Right atrium auricular region (tissue), 2 donors: ENCODE data around the gene ID2. TPM values are rescaled to one million over a fixed set of nuclear protein-coding genes. Genes with fewer than 3 reads are reported as not detected.

Source experiments
- DNase-seq: peaks from one replicate; pipeline ENCODE4 v3.0.0-alpha.2; 2019; ENCODE audit warnings: low spot score
- H3K27ac ChIP-seq, 2 donors: fragments of 200-600 bp; sonication (generic); 1 replicate in 1 of 2; 2 replicates in 1 of 2; pipeline ENCODE4 v1.5.1; 2016 to 2019
- H3K27me3 ChIP-seq, 2 donors: fragments of 200-600 bp; sonication (generic); one replicate each; pipeline versions ENCODE4 v1.5.1 to v1.6.0; 2017 to 2019
- H3K36me3 ChIP-seq: fragments of 200-600 bp; sonication (generic); one replicate; pipeline ENCODE4 v1.5.1; 2016
- H3K4me1 ChIP-seq, 2 donors: fragments of 200-600 bp; sonication (generic); one replicate each; pipeline versions ENCODE4 v1.5.1 to v1.6.0; 2017 to 2019
- H3K4me3 ChIP-seq, 2 donors: fragments of 200-600 bp; sonication (generic); 1 replicate in 1 of 2; 2 replicates in 1 of 2; pipeline ENCODE4 v1.5.1; 2017 to 2019; ENCODE audit warnings: mild to moderate bottlenecking in 1 of 2, moderate library complexity in 1 of 2
- H3K9me3 ChIP-seq, 2 donors: fragments of 200-600 bp; sonication (generic); one replicate each; pipeline ENCODE4 v1.5.1; 2019
- CTCF ChIP-seq, 2 donors: fragments of 200-600 bp; sonication (generic); IDR thresholded peaks; one replicate each; pipeline ENCODE4 v1.5.1; 2019; ENCODE audit warnings: antibody characterized with exemption in 2 of 2
- total RNA-seq, 2 donors: library from RNA; depleted of rRNA; stranded (reverse); fragments of >200 nt; gene quantifications; one replicate each; pipeline ENCODE4 v1.1.0, GENCODE V29; 2016

ID2 gene
- total RNA-seq, 2 donors from 2014 or later: 213 to 421 TPM

GRCh38 chr2:8650256-8650655, 31.6 kb upstream of the ID2 start:
- Histone ChIP-seq H3K27me3 (no peaks in the 10 kb centered on the region), H3K9me3 (no peaks in the 10 kb centered on the region), H3K36me3 (no peaks in the 10 kb centered on the region), H3K4me1 (no peaks in the 10 kb centered on the region), H3K27ac (no peak overlapping the region), H3K4me3 (no peak overlapping the region)
- no peak for DNase-seq
- no peak for TF ChIP-seq CTCF (IDR thresholded peaks at IDR 0.05)

- Histone ChIP-seq H3K9me3 (no peaks in the 10 kb centered on the region), H3K4me1 (no peaks in the 10 kb centered on the region), H3K27ac (no peak overlapping the region), H3K36me3 (no peaks in the 10 kb centered on the region), H3K27me3 (no peaks in the 10 kb centered on the region), H3K4me3 (no peak overlapping the region)
- no peak for TF ChIP-seq CTCF (IDR thresholded peaks at IDR 0.05)
- DNase-seq: no peak
These were observed 29.0 kb upstream of the ID2 start for GRCh38 chr2:8652774-8653426.

GRCh38 chr2:8653485-8653884, 28.4 kb upstream of the ID2 start:
- Histone ChIP-seq H3K9me3 (no peaks in the 10 kb centered on the region), H3K36me3 (no peaks in the 10 kb centered on the region), H3K4me1 (no peaks in the 10 kb centered on the region), H3K4me3 (no peak overlapping the region), H3K27me3 (no peaks in the 10 kb centered on the region), H3K27ac (no peak overlapping the region)
- no peak for TF ChIP-seq CTCF (IDR thresholded peaks at IDR 0.05)
- DNase-seq: no peak

GRCh38 chr2:8654041-8654440, 27.8 kb upstream of the ID2 start:
- Histone ChIP-seq H3K4me1 (no peaks in the 10 kb centered on the region), H3K27me3 (no peaks in the 10 kb centered on the region), H3K9me3 (no peaks in the 10 kb centered on the region), H3K27ac (no peak overlapping the region), H3K36me3 (no peaks in the 10 kb centered on the region), H3K4me3 (no peak overlapping the region)
- no peak for TF ChIP-seq CTCF (IDR thresholded peaks at IDR 0.05)
- DNase-seq: no peak

- DNase-seq: no peak
- TF ChIP-seq CTCF (IDR thresholded peaks at IDR 0.05): no peak
These were observed 27.4 kb upstream of the ID2 start for GRCh38 chr2:8654483-8654882.

GRCh38 chr2:8656160-8656641, 25.7 kb upstream of the ID2 start:
- Histone ChIP-seq H3K9me3 (no peaks in the 10 kb centered on the region), H3K4me1 (peaks cover 0 to 10% of the 10 kb centered on the region in 2 donors), H3K27ac (no peak overlapping the region), H3K36me3 (no peaks in the 10 kb centered on the region), H3K27me3 (no peaks in the 10 kb centered on the region), H3K4me3 (no peak overlapping the region)
- TF ChIP-seq CTCF (IDR thresholded peaks at IDR 0.05): no peak
- no peak for DNase-seq

More at GRCh38 chr2:8654483-8654882, 27.4 kb upstream of the ID2 start:
- Histone ChIP-seq H3K4me3 (no peak overlapping the region), H3K36me3 (no peaks in the 10 kb centered on the region), H3K9me3 (no peaks in the 10 kb centered on the region), H3K27me3 (no peaks in the 10 kb centered on the region), H3K4me1 (peaks cover 0 to 3% of the 10 kb centered on the region in 2 donors), H3K27ac (no peak overlapping the region)
